Measurements from ENCODE around the gene HK3. TPM values are rescaled to one million over a fixed set of nuclear protein-coding genes. Genes with fewer than 3 reads are reported as not detected.

Gene HK3
- total RNA-seq, 2 donors from 2014 or later, result 1.8 to 3.6 TPM

- intact Hi-C loops (cut with DNase I), result no loop called here
- no peak for ATAC-seq
- H3K36me3 ChIP-seq (replicated peaks in 1 of 2; ENCODE audit: insufficient read depth in 1 of 2, low read depth in 2 of 2), result peaks cover 4 to 23% of the 10 kb centered on the region in 2 donors
Observed at GRCh38 chr5:176902102-176902814, 3.1 kb upstream of the HK3 start.

GRCh38 chr5:176901260-176902101, 2.3 kb upstream of the HK3 start:
- Histone ChIP-seq H3K36me3 (replicated peaks in 1 of 2; ENCODE audit: insufficient read depth in 1 of 2, low read depth in 2 of 2) (peaks cover 4 to 20% of the 10 kb centered on the region in 2 donors), H3K4me3 (no peak overlapping the region), H3K9me3 (no peaks in the 10 kb centered on the region), H3K4me1 (no peaks in the 10 kb centered on the region), H3K27me3 (no peaks in the 10 kb centered on the region), H3K27ac (no peak overlapping the region)
- TF ChIP-seq POLR2A (IDR thresholded peaks at IDR 0.05) (no peak), CTCF (IDR thresholded peaks at IDR 0.05) (no peak)
- intact Hi-C loops (cut with DNase I), result no loop called here
- ATAC-seq (no peak), DNase-seq (no peak)
- WGBS, 2 donors, result 82 to 87% methylated on average over 12 of the region's 12 CpGs

More at GRCh38 chr5:176902102-176902814, 3.1 kb upstream of the HK3 start:
- no peak for DNase-seq
- WGBS, 2 donors, result 86 to 90% methylated on average over 6 of the region's 6 CpGs
- TF ChIP-seq POLR2A (IDR thresholded peaks at IDR 0.05) (no peak), CTCF (IDR thresholded peaks at IDR 0.05) (no peak)
- no peak overlapping the region for H3K4me3 ChIP-seq
- no peaks in the 10 kb centered on the region for H3K4me1 ChIP-seq
- H3K27ac ChIP-seq, result no peak overlapping the region
- H3K27me3 ChIP-seq, result no peaks in the 10 kb centered on the region
- H3K9me3 ChIP-seq, result no peaks in the 10 kb centered on the region

GRCh38 chr5:176900780-176901204, 1.6 kb upstream of the HK3 start:
- TF ChIP-seq CTCF (IDR thresholded peaks at IDR 0.05) (no peak), POLR2A (IDR thresholded peaks at IDR 0.05) (no peak)
- no peaks in the 10 kb centered on the region for H3K9me3 ChIP-seq
- WGBS, 2 donors, result 72 to 77% methylated on average over 7 of the region's 7 CpGs
- peaks cover 0 to 15% of the 10 kb centered on the region in 2 donors for H3K36me3 ChIP-seq (replicated peaks in 1 of 2; ENCODE audit: insufficient read depth in 1 of 2, low read depth in 2 of 2)
- intact Hi-C loops (cut with DNase I), result no loop called here
- H3K27me3 ChIP-seq, result no peaks in the 10 kb centered on the region
- DNase-seq (no peak), ATAC-seq (no peak)
- no peak overlapping the region for H3K4me3 ChIP-seq
- no peaks in the 10 kb centered on the region for H3K4me1 ChIP-seq
- no peak overlapping the region for H3K27ac ChIP-seq

- H3K4me3 ChIP-seq, result no peak overlapping the region
- H3K36me3 ChIP-seq (replicated peaks in 1 of 2; ENCODE audit: insufficient read depth in 1 of 2, low read depth in 2 of 2), result peaks cover 0 to 14% of the 10 kb centered on the region in 2 donors
- H3K27me3 ChIP-seq, result no peaks in the 10 kb centered on the region
- no peaks in the 10 kb centered on the region for H3K9me3 ChIP-seq
- WGBS, 2 donors, result 88 to 95% methylated on average over 3 to 4 of the region's 4 CpGs
- DNase-seq (no peak), ATAC-seq (no peak)
- no peaks in the 10 kb centered on the region for H3K4me1 ChIP-seq
- no peak overlapping the region for H3K27ac ChIP-seq
- no peak for TF ChIP-seq POLR2A (IDR thresholded peaks at IDR 0.05)
- no peak for TF ChIP-seq CTCF (IDR thresholded peaks at IDR 0.05)
- intact Hi-C loops (cut with DNase I), result no loop called here
Observed at GRCh38 chr5:176899946-176900779, 1.0 kb upstream of the HK3 start.

Measured in body of pancreas (tissue), 4 donors.